Parathyroid adenoma (tissue), 2 donors: ENCODE measurements around the gene TPBGL.

Experiments
- H2AFZ ChIP-seq: fragments of 300-600 bp; sonication (generic); one replicate; pipeline ENCODE4 v1.7.0; 2017; ENCODE audit warnings: antibody characterized with exemption, mild to moderate bottlenecking
- H3K27ac ChIP-seq: fragments of 300-600 bp; sonication (generic); one replicate; pipeline ENCODE4 v1.7.0; 2017
- H3K27me3 ChIP-seq: fragments of 300-600 bp; sonication (generic); one replicate; pipeline ENCODE4 v1.7.0; 2017; ENCODE audit warnings: low read length; ENCODE audit not compliant: control insufficient read depth, insufficient read depth
- H3K36me3 ChIP-seq: fragments of 300-600 bp; sonication (generic); one replicate; pipeline ENCODE4 v1.7.0; 2017; ENCODE audit warnings: low read length; ENCODE audit not compliant: control insufficient read depth, insufficient read depth
- H3K4me1 ChIP-seq: fragments of 300-600 bp; sonication (generic); one replicate; pipeline ENCODE4 v1.7.0; 2017; ENCODE audit warnings: control low read depth
- H3K4me2 ChIP-seq: fragments of 300-600 bp; sonication (generic); one replicate; pipeline ENCODE4 v1.7.0; 2017; ENCODE audit warnings: low read length
- H3K4me3 ChIP-seq: fragments of 300-600 bp; sonication (generic); one replicate; pipeline ENCODE4 v1.7.0; 2017; ENCODE audit warnings: low read depth, low read length
- H3K79me2 ChIP-seq: fragments of 300-600 bp; sonication (generic); one replicate; pipeline ENCODE4 v1.7.0; 2017; ENCODE audit warnings: control low read depth
- H3K9ac ChIP-seq: fragments of 300-600 bp; sonication (generic); one replicate; pipeline ENCODE4 v1.7.0; 2017; ENCODE audit warnings: mild to moderate bottlenecking
- H3K9me3 ChIP-seq: fragments of 300-600 bp; sonication (generic); one replicate; pipeline ENCODE4 v1.7.0; 2017; ENCODE audit warnings: low read length; ENCODE audit not compliant: control insufficient read depth
- CTCF ChIP-seq: fragments of 300-600 bp; sonication (generic); IDR thresholded peaks from one replicate; pipeline ENCODE4 v1.7.0; 2017; ENCODE audit warnings: antibody characterized with exemption, mild to moderate bottlenecking
- donor health status: primary hyperparathyroidism.

Gene TPBGL

DNA sequence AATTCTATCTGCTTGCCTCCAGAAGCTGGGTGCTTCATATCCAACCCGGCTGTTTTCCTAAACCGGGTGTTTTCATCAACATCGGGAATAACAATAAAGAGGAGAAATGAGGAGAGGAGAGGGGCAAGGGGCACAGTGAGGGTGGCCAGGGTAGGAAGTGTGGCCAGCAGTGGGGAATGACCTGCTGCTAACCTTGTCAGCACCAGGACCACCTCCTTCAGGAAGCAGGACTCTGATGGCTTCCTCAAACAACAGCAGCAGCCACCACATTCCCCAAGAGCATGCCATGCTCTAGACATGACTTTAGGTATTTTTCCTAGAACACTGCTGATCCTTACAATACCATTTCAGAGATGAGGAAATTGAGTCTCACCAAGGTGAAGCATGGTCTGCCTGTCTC, 52.4 kb downstream of the TPBGL start:
- no peaks in the 10 kb centered on the region for H3K27me3 ChIP-seq
- H3K9ac ChIP-seq: no peak overlapping the region
- no peaks in the 10 kb centered on the region for H3K4me1 ChIP-seq
- H3K4me2 ChIP-seq: no peak overlapping the region
- no peak overlapping the region for H3K4me3 ChIP-seq
- no peaks in the 10 kb centered on the region for H3K36me3 ChIP-seq
- no peak overlapping the region for H3K27ac ChIP-seq
- TF ChIP-seq CTCF: no peak
- H3K79me2 ChIP-seq: peaks cover 5% of the 10 kb centered on the region
- no peaks in the 10 kb centered on the region for H3K9me3 ChIP-seq
- no peak overlapping the region for H2AFZ ChIP-seq
